Lung (tissue), 12 donors: ENCODE measurements around the gene MYBPC2. TPM values are rescaled to one million over a fixed set of nuclear protein-coding genes. Genes with fewer than 3 reads are reported as not detected.

ENCODE experiments used
- ATAC-seq: fragments of 200-7000 bp; cut with Tn5 transposase; one replicate; pipeline ENCODE4 v1.9.1; 2020; ENCODE audit warnings: moderate number of reproducible peaks; ENCODE audit not compliant: insufficient read depth, low FRiP score
- DNase-seq, 3 donors: peaks; one replicate each; pipeline ENCODE4 v3.0.0-alpha.2; 2013 to 2017
- H3K27ac ChIP-seq, 2 donors: one replicate each; pipeline ENCODE4 v1.5.1; 2013; ENCODE audit warnings: mild to moderate bottlenecking in 2 of 2, moderate library complexity in 2 of 2, control low read depth in 1 of 2, inconsistent platforms in 1 of 2, low read depth in 1 of 2, low read length in 1 of 2
- H3K27me3 ChIP-seq, 3 donors: one replicate each; pipeline ENCODE4 v1.5.1; 2013; ENCODE audit warnings: low read length in 2 of 3; ENCODE audit not compliant: control insufficient read depth in 3 of 3, insufficient read depth in 3 of 3
- H3K36me3 ChIP-seq, 4 donors: one replicate each; pipeline ENCODE4 v1.5.1; 2013; ENCODE audit warnings: low read length in 4 of 4, mild to moderate bottlenecking in 1 of 4, moderate library complexity in 1 of 4; ENCODE audit not compliant: control insufficient read depth in 4 of 4, insufficient read depth in 4 of 4
- H3K4me1 ChIP-seq, 5 donors: one replicate each; pipeline ENCODE4 v1.5.1; 2013; ENCODE audit warnings: low read length in 5 of 5, mild to moderate bottlenecking in 2 of 5, moderate library complexity in 1 of 5; ENCODE audit not compliant: control insufficient read depth in 5 of 5, insufficient read depth in 5 of 5
- H3K4me3 ChIP-seq: one replicate; pipeline ENCODE4 v1.5.1; 2013; ENCODE audit warnings: mild to moderate bottlenecking, control low read depth, moderate library complexity
- H3K9ac ChIP-seq, 2 donors: one replicate each; pipeline ENCODE4 v1.5.1; 2013; ENCODE audit warnings: low read length in 2 of 2, control low read depth in 1 of 2; ENCODE audit not compliant: insufficient read depth in 1 of 2
- H3K9me3 ChIP-seq, 4 donors: one replicate each; pipeline ENCODE4 v1.5.1; 2013; ENCODE audit warnings: low read length in 3 of 4, mild to moderate bottlenecking in 1 of 4, moderate library complexity in 1 of 4; ENCODE audit not compliant: control insufficient read depth in 4 of 4, insufficient read depth in 3 of 4
- CTCF ChIP-seq: IDR thresholded peaks from 2 replicates; pipeline ENCODE4 v1.5.1; 2012; ENCODE audit warnings: mild to moderate bottlenecking; ENCODE audit errors: control extremely low read depth, extremely low read depth
- WGBS, 2 donors: extraction: QIAGEN DNeasy Blood & Tissue Kit; methylation state at CpG; one replicate each; pipeline ENCODE4 v1.1.7; 2013; 5-methylcytosine and 5-hydroxymethylcytosine counted together
- polyA plus RNA-seq, 2 donors: library from polyadenylated mRNA; stranded (reverse); fragments of 200-250 nt; gene quantifications; one replicate each; pipeline ENCODE4 v1.2.1, GENCODE V29; 2013
- total RNA-seq, 2 donors: library from RNA; depleted of rRNA in 1 of 2; stranded (reverse); fragments of >200 nt in 1 of 2; gene quantifications; one replicate each; pipeline ENCODE4 v1.2.1, GENCODE V29; 2014 to 2021
- donor health status: control.
- donor health status: control.
- donor health status: Bipolar disorder and iron deficiency.
- donor health status: healthy.
- donor health status: DM: yes; HTN: yes; CAD: no.

MYBPC2 gene
- total and polyA plus RNA-seq, 4 donors: 0.04 to 0.91 (median 0.38) TPM

- no peaks in the 10 kb centered on the region for H3K9me3 ChIP-seq
- no peak overlapping the region for H3K27ac ChIP-seq
- peaks cover 0 to 44% (median 17%) of the 10 kb centered on the region in 4 donors for H3K36me3 ChIP-seq
- no peak for TF ChIP-seq CTCF
- ATAC-seq: no peak
- no peak for DNase-seq
- no peaks in the 10 kb centered on the region for H3K27me3 ChIP-seq
- H3K4me1 ChIP-seq: peaks cover 5 to 10% (median 7%) of the 10 kb centered on the region in 5 donors
- no peak overlapping the region for H3K9ac ChIP-seq
- WGBS, 2 donors: 95 to 96% methylated on average over 26 to 27 of the region's 27 CpGs
- no peak overlapping the region for H3K4me3 ChIP-seq
Measured at GRCh38 chr19:50481351-50482149, 48.9 kb downstream of the MYBPC2 start.

DNA sequence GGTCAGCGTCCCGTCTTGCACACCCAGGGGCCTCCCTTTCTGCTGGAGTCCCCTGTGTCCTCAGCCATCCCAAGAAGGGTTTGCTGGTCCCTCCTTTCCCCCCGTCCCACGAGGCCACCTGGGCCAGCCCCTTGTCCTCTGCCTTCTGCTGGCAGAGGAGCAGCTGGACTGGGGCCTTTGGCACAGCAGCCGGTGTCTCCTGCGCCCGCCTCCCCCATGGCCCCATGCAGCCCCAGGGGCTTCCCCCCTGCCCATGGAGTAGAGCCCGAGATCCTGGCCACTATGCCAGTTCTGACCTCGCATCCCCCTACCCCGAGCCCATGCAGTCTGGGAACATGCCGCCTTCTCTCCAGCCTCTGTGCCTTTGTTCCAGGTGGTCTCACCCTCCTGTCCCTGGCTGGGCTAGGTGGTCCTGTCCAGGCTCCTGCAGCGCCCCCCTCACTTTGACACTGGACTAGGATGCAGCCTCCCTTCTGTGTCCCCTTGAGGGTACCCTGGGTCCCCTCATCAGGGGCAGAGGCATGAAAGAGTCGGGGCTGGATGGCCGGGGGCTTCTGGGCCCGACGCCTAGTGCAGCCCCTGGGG, 49.7 kb downstream of the MYBPC2 start:
- ATAC-seq: no peak
- DNase-seq: no peak
- no peak for TF ChIP-seq CTCF
- peaks cover 0 to 2% (median 0%) of the 10 kb centered on the region in 3 donors for H3K27me3 ChIP-seq
- peaks cover 0 to 44% (median 17%) of the 10 kb centered on the region in 4 donors for H3K36me3 ChIP-seq
- H3K4me1 ChIP-seq: peaks cover 3 to 5% (median 3%) of the 10 kb centered on the region in 5 donors
- WGBS, 2 donors: 90 to 94% methylated on average over 16 of the region's 16 CpGs
- no peaks in the 10 kb centered on the region for H3K9me3 ChIP-seq
- H3K4me3 ChIP-seq: no peak overlapping the region
- no peak overlapping the region for H3K9ac ChIP-seq
- no peak overlapping the region for H3K27ac ChIP-seq

DNA sequence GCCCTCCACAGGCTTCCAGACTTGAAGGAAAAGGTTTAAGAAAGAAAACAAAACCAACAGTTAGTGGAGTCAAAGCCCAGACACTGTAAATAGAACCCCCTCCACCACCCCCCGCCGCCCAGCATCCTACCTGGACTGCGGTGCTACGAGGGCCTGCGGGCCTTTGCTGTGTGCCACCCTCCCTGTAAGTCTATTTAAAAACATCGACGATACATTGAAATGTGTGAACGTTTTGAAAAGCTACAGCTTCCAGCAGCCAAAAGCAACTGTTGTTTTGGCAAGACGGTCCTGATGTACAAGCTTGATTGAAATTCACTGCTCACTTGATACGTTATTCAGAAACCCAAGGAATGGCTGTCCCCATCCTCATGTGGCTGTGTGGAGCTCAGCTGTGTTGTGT, 50.2 kb downstream of the MYBPC2 start:
- no peak for DNase-seq
- 89 to 93% methylated on average over 10 of the region's 10 CpGs for WGBS, 2 donors
- peaks cover 0 to 44% (median 17%) of the 10 kb centered on the region in 4 donors for H3K36me3 ChIP-seq
- no peak overlapping the region for H3K9ac ChIP-seq
- H3K9me3 ChIP-seq: no peaks in the 10 kb centered on the region
- no peak for TF ChIP-seq CTCF
- peaks cover 0 to 6% (median 0%) of the 10 kb centered on the region in 3 donors for H3K27me3 ChIP-seq
- no peak overlapping the region for H3K27ac ChIP-seq
- no peaks in the 10 kb centered on the region for H3K4me1 ChIP-seq
- ATAC-seq: no peak
- H3K4me3 ChIP-seq: no peak overlapping the region
